Neuronal stem cell (in vitro differentiated cells): ENCODE measurements around the gene SP110.

Experiments used
- DNase-seq: peaks from one replicate; pipeline ENCODE4 v3.0.0-alpha.2; 2013; ENCODE audit warnings: low spot score
- H2AFZ ChIP-seq: one replicate; pipeline ENCODE4 v1.6.1; 2013; ENCODE audit warnings: mild to moderate bottlenecking, low read length, inconsistent platforms
- H2AK5ac ChIP-seq: 2 replicates; pipeline ENCODE4 v1.6.1; 2013; ENCODE audit warnings: low read depth, mild to moderate bottlenecking, inconsistent platforms, low read length, moderate library complexity, mixed read lengths
- H2BK120ac ChIP-seq: 2 replicates; pipeline ENCODE4 v1.6.1; 2013; ENCODE audit warnings: low read depth, mild to moderate bottlenecking, inconsistent platforms, low read length, moderate library complexity, mixed read lengths
- H2BK12ac ChIP-seq: one replicate; pipeline ENCODE4 v1.6.1; 2013; ENCODE audit warnings: low read length, inconsistent platforms
- H2BK15ac ChIP-seq: 2 replicates; pipeline ENCODE4 v1.6.1; 2013; ENCODE audit warnings: mild to moderate bottlenecking, low read length, inconsistent platforms, mixed read lengths
- H2BK5ac ChIP-seq: one replicate; pipeline ENCODE4 v1.6.1; 2013; ENCODE audit warnings: inconsistent platforms, mild to moderate bottlenecking, low read length, moderate library complexity
- H3K14ac ChIP-seq: one replicate; pipeline ENCODE4 v1.6.1; 2013; ENCODE audit warnings: low read length, inconsistent platforms
- H3K18ac ChIP-seq: 2 replicates; pipeline ENCODE4 v1.6.1; 2013; ENCODE audit warnings: low read length, inconsistent platforms
- H3K23ac ChIP-seq: 2 replicates; pipeline ENCODE4 v1.6.1; 2013; ENCODE audit warnings: low read depth, mild to moderate bottlenecking, mixed read lengths, low read length, inconsistent platforms; ENCODE audit not compliant: poor library complexity
- H3K27ac ChIP-seq: replicated peaks from 3 replicates; pipeline ENCODE4 v1.5.1; 2013; ENCODE audit warnings: low read length, inconsistent platforms
- H3K27me3 ChIP-seq, 3 experiments: 2 replicates each; pipeline ENCODE4 v1.6.1; 2013; ENCODE audit warnings: low read length in 3 of 3, mild to moderate bottlenecking in 2 of 3, inconsistent platforms in 1 of 3, low read depth in 1 of 3, mixed read lengths in 1 of 3, moderate library complexity in 1 of 3; ENCODE audit not compliant: control insufficient read depth in 3 of 3, insufficient read depth in 3 of 3
- H3K36me3 ChIP-seq, 2 donors: replicated peaks in 1 of 2; 2 replicates each; pipeline ENCODE4 v1.6.1; 2013; ENCODE audit warnings: low read length in 2 of 2; ENCODE audit not compliant: control insufficient read depth in 2 of 2, insufficient read depth in 2 of 2
- H3K4ac ChIP-seq: 2 replicates; pipeline ENCODE4 v1.6.1; 2013; ENCODE audit warnings: inconsistent platforms, mild to moderate bottlenecking, low read length, moderate library complexity
- H3K4me1 ChIP-seq, 2 donors: 1 replicate in 1 of 2; 2 replicates in 1 of 2; pipeline ENCODE4 v1.6.1; 2013; ENCODE audit warnings: low read length in 2 of 2, low read depth in 1 of 2; ENCODE audit not compliant: control insufficient read depth in 2 of 2, insufficient read depth in 1 of 2
- H3K4me2 ChIP-seq: one replicate; pipeline ENCODE4 v1.6.1; 2013; ENCODE audit warnings: mild to moderate bottlenecking, low read length, inconsistent platforms; ENCODE audit not compliant: insufficient read depth, poor library complexity, severe bottlenecking
- H3K4me3 ChIP-seq, 2 donors: 2 replicates each; pipeline ENCODE4 v1.5.1; 2013; ENCODE audit warnings: low read length in 2 of 2, mild to moderate bottlenecking in 2 of 2, inconsistent platforms in 1 of 2, moderate library complexity in 1 of 2
- H3K79me1 ChIP-seq: one replicate; pipeline ENCODE4 v1.6.1; 2013; ENCODE audit warnings: low read depth, mild to moderate bottlenecking, inconsistent platforms, low read length, moderate library complexity
- H3K9ac ChIP-seq: one replicate; pipeline ENCODE4 v1.6.1; 2013; ENCODE audit warnings: mild to moderate bottlenecking, low read depth, low read length, inconsistent platforms; ENCODE audit not compliant: poor library complexity
- H3K9me3 ChIP-seq, 2 donors: replicated peaks in 1 of 2; 2 replicates each; pipeline versions ENCODE3 to v1.6.1; 2013; ENCODE audit warnings: low read length in 2 of 2, mild to moderate bottlenecking in 2 of 2, inconsistent platforms in 1 of 2, low read depth in 1 of 2, mixed read lengths in 1 of 2, moderate library complexity in 1 of 2; ENCODE audit not compliant: control insufficient read depth in 2 of 2, insufficient read depth in 1 of 2
- H4K8ac ChIP-seq: one replicate; pipeline ENCODE4 v1.6.1; 2013; ENCODE audit warnings: low read depth, mild to moderate bottlenecking, inconsistent platforms, low read length, moderate library complexity
- H4K91ac ChIP-seq: one replicate; pipeline ENCODE4 v1.6.1; 2013; ENCODE audit warnings: low read length, low read depth, mild to moderate bottlenecking, inconsistent platforms; ENCODE audit not compliant: poor library complexity
- WGBS, 2 donors: extraction: QIAGEN DNeasy Blood & Tissue Kit; methylation state at CpG; one replicate each; pipeline ENCODE4 v1.1.7; 2013; ENCODE audit warnings: missing lambda C conversion rate in 2 of 2, mixed read lengths in 1 of 2; ENCODE audit not compliant: insufficient read length in 2 of 2, insufficient replicate concordance in 1 of 2; ENCODE audit errors: extremely low coverage in 2 of 2; 5-methylcytosine and 5-hydroxymethylcytosine counted together

The SP110 gene

DNA sequence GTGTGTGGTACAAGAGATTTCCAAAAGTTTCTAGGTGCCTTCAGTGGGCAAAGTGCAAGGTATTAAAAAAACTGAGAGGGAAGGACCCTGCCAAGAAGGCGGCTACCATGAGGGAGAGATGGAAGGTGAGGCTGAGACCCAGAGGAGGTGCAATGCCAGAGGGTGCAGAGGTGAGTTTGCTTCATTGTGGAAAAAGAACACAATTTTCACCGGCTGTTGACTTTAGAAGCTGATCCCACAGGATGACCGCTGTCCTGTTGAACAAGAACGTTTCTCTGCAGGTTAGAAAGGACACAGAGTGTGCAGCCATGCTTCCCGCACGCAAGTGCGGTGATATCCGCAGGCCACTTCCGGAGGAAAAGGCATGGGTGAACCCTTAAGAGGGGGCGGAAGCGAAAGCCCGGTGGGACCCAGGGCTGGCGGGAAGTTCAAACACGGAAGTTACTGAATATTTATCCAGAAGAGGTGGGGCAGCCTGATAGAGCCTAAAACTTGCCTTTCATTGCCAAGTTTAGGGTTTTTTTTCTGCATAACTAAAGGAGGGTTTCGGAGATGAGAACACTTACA, 16.6 kb downstream of the SP110 start:
- Histone ChIP-seq H4K8ac (no peak overlapping the region), H2BK12ac (no peak overlapping the region), H3K4me2 (no peak overlapping the region), H3K14ac (no peak overlapping the region), H3K27ac (no peak overlapping the region), H3K4me1 (no peaks in the 10 kb centered on the region), H3K36me3 (no peaks in the 10 kb centered on the region), H2BK15ac (no peak overlapping the region), H3K4me3 (no peak overlapping the region), H3K23ac (no peak overlapping the region), H2AK5ac (peak overlapping the region; percentile 23), H4K91ac (no peak overlapping the region), H2BK5ac (no peak overlapping the region), H3K9me3 (peaks cover 0 to 3% of the 10 kb centered on the region in 2 donors), H3K4ac (no peak overlapping the region), H2AFZ (no peak overlapping the region), H3K9ac (no peak overlapping the region), H3K27me3 (no peaks in the 10 kb centered on the region), H2BK120ac (no peak overlapping the region), H3K18ac (no peak overlapping the region), H3K79me1 (no peaks in the 10 kb centered on the region)
- DNase-seq = no peak
- WGBS, 2 donors = no CpG with 5 or more reads among the region's 15 CpGs

DNA sequence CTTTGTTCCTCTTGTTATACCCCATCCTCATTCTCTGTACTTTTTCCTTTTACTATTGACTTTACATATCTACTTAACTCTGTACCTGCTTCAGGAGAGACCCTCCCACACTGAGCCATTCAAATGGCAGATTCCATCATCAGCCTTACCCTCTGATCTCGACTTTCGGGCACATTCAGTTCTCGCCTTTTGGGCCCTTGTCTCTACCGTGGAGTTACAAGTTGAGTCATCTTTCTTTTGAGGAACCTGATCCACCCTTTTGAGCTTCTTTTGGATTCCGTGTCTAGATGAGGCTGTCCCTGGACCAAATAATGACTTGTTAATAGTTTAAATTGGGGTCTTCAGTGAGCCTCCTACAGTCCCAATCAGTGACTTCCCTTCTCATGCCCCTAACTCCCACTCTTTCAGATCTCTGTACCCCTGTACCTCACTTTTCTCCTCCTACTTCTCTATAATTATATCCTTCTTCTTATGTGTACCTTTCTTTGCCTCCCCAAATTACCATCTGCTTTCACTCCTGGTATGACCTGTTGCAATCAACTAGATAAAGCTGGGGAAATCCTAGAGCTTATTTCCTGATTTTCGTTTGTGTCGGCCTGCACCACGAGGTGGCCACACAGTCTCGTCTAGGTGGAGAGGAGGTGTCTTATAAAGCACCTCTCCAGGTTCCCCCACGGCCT, 17.2 kb downstream of the SP110 start:
- no peak overlapping the region for H3K23ac ChIP-seq
- no CpG with 5 or more reads among the region's 10 CpGs for WGBS, 2 donors
- H3K4ac ChIP-seq = no peak overlapping the region
- peak overlapping the region; percentile 23 for H2AK5ac ChIP-seq
- H2AFZ ChIP-seq = no peak overlapping the region
- H2BK120ac ChIP-seq = no peak overlapping the region
- peaks cover 0 to 3% of the 10 kb centered on the region in 2 donors for H3K9me3 ChIP-seq
- H3K27me3 ChIP-seq = no peaks in the 10 kb centered on the region
- H4K8ac ChIP-seq = no peak overlapping the region
- DNase-seq = no peak
- H2BK5ac ChIP-seq = no peak overlapping the region
- no peak overlapping the region for H2BK15ac ChIP-seq
- no peak overlapping the region for H3K4me3 ChIP-seq
- H3K79me1 ChIP-seq = no peaks in the 10 kb centered on the region
- no peak overlapping the region for H3K9ac ChIP-seq
- H3K4me1 ChIP-seq = no peaks in the 10 kb centered on the region
- H3K36me3 ChIP-seq = no peaks in the 10 kb centered on the region
- H3K14ac ChIP-seq = no peak overlapping the region
- no peak overlapping the region for H2BK12ac ChIP-seq
- H4K91ac ChIP-seq = no peak overlapping the region
- H3K27ac ChIP-seq = no peak overlapping the region
- no peak overlapping the region for H3K18ac ChIP-seq
- H3K4me2 ChIP-seq = no peak overlapping the region

DNA sequence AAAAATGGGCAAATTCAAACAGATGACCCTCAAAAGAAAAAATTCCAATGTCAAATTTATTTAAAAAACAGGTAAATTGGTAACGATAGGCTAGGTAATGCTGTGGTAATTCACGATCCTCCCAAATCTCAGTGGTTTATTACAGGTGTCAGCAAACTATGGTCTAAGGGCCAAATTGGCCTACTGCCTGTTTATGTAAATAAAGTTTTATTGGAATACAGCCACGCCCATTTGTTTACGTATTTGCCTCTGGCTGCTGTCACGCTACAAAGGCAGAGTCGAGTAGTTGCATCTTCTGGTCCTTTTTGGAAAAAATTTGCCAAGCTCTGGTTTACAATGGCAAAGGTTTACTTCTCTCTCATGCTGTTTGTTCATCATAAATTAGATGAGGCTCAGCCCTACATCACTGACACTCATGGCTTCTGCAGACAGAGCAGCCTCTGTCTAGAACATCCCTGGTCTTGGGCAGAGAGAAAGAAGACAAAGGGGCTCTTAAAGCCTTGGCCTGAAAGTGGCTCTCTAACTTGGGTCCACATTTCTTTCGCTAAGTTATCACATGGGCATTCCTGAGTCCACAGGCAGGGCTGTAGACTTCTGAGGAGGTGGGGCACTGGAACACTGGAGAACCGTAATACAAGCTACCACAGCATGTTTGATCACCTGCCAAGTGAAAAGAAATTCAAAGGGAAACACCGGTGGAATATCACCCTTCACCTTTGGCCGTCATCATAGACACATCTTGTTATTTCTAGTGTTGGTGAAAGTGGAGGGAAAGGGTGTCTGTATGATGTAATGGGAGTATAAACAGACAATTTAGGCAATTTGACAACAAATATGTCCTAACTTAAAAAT, 34.8 kb downstream of the SP110 start:
- no peak overlapping the region for H3K18ac ChIP-seq

DNA sequence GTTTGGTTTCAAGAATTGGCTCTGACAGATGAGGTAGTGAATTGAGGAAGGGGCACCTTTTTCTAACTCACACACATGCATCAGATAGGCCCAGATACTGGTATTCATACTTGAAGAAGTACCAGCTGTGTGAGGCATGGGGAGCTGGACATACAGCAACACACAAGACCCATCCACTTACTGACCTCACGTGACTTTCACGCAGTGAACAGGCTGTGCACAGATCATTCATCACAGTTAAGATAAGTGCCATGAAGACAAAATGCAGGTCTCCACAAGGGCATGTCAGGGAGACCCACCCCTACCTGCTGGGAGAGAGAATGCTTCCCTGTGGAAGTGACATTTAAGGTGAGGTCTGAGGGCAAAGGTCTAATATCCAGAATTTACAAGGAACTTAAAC, 38.6 kb downstream of the SP110 start:
- H3K18ac ChIP-seq = no peak overlapping the region
- no peak overlapping the region for H3K4ac ChIP-seq
- H3K36me3 ChIP-seq = peaks cover 0 to 1% of the 10 kb centered on the region in 2 donors
- H3K4me1 ChIP-seq = peaks cover 6% of the 10 kb centered on the region in 2 donors
- no peak overlapping the region for H3K14ac ChIP-seq
- H4K8ac ChIP-seq = peak overlapping the region; percentile 26
- H2BK12ac ChIP-seq = no peak overlapping the region
- no peak overlapping the region for H2BK15ac ChIP-seq
- H3K9me3 ChIP-seq = peaks cover 0 to 4% of the 10 kb centered on the region in 2 donors
- no peaks in the 10 kb centered on the region for H3K27me3 ChIP-seq
- H3K9ac ChIP-seq = no peak overlapping the region
- no peak overlapping the region for H3K23ac ChIP-seq
- H2BK5ac ChIP-seq = no peak overlapping the region
- H2AFZ ChIP-seq = no peak overlapping the region
- no peak overlapping the region for H2AK5ac ChIP-seq
- H3K4me3 ChIP-seq = no peak overlapping the region
- no CpG with 5 or more reads among the region's 2 CpGs for WGBS, 2 donors
- H3K79me1 ChIP-seq = no peaks in the 10 kb centered on the region
- DNase-seq = no peak
- H4K91ac ChIP-seq = no peak overlapping the region
- H3K27ac ChIP-seq = no peak overlapping the region
- no peak overlapping the region for H3K4me2 ChIP-seq
- no peak overlapping the region for H2BK120ac ChIP-seq

More for the DNA sequence above, 34.8 kb downstream of the SP110 start:
- Histone ChIP-seq H3K14ac (no peak overlapping the region), H3K23ac (no peak overlapping the region), H2AK5ac (no peak overlapping the region), H4K91ac (no peak overlapping the region), H2BK15ac (no peak overlapping the region), H2BK12ac (no peak overlapping the region), H3K9ac (no peak overlapping the region), H3K36me3 (peaks cover 0 to 1% of the 10 kb centered on the region in 2 donors), H2AFZ (no peak overlapping the region), H3K27ac (no peak overlapping the region), H3K4me2 (no peak overlapping the region), H2BK5ac (no peak overlapping the region), H3K79me1 (no peaks in the 10 kb centered on the region), H2BK120ac (no peak overlapping the region), H4K8ac (no peak overlapping the region), H3K4me3 (no peak overlapping the region), H3K4ac (no peak overlapping the region), H3K9me3 (peaks cover 0 to 2% of the 10 kb centered on the region in 2 donors), H3K27me3 (no peaks in the 10 kb centered on the region), H3K4me1 (no peaks in the 10 kb centered on the region)
- DNase-seq = no peak
- WGBS, 2 donors = no CpG with 5 or more reads among the region's 10 CpGs
